Mononuclear cell (primary cell): ENCODE measurements around the gene ACO1. TPM values are rescaled to one million over a fixed set of nuclear protein-coding genes. Genes with fewer than 3 reads are reported as not detected.

Source experiments
- H3K27me3 ChIP-seq: 2 replicates; pipeline ENCODE4 v1.6.0; 2011; ENCODE audit warnings: low read length, control low read depth; ENCODE audit not compliant: insufficient read depth
- H3K4me1 ChIP-seq: 2 replicates; pipeline ENCODE4 v1.5.1; 2011; ENCODE audit warnings: mild to moderate bottlenecking, low read length, control low read depth; ENCODE audit not compliant: insufficient read depth
- H3K4me3 ChIP-seq: 2 replicates; pipeline ENCODE4 v1.5.1; 2011; ENCODE audit warnings: mild to moderate bottlenecking, low read length, moderate library complexity
- H3K9me3 ChIP-seq: 2 replicates; pipeline ENCODE4 v1.5.1; 2011; ENCODE audit warnings: low read depth, mild to moderate bottlenecking, control low read depth, low read length
- total RNA-seq: library from RNA; depleted of rRNA; stranded (reverse); fragments of >200 nt; gene quantifications from one replicate; pipeline ENCODE4 v1.2.3, GENCODE V29; 2012

ACO1 gene
- total RNA-seq, 1 donor = 3.9 TPM

DNA sequence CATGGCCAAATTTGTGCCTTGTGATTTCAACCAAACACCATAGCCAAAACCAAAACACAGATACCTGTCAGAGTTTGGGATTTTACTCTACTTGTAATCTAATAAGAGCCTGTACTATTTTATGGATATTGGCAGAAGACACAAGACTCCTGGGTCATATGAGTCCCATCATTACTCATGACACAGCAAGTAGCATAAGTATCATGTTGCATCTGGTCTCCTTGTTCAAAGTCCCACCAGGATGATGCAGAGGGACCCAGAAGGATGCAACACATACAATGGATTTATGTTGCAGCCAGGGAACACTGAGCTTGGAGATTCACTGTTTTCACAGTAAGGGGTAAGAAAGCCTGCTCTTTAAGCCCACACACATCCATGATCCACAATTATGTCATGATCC, 13.2 kb upstream of the ACO1 start:
- no peaks in the 10 kb centered on the region for H3K4me1 ChIP-seq
- peaks cover 4% of the 10 kb centered on the region for H3K27me3 ChIP-seq
- H3K4me3 ChIP-seq = no peak overlapping the region
- no peaks in the 10 kb centered on the region for H3K9me3 ChIP-seq

DNA sequence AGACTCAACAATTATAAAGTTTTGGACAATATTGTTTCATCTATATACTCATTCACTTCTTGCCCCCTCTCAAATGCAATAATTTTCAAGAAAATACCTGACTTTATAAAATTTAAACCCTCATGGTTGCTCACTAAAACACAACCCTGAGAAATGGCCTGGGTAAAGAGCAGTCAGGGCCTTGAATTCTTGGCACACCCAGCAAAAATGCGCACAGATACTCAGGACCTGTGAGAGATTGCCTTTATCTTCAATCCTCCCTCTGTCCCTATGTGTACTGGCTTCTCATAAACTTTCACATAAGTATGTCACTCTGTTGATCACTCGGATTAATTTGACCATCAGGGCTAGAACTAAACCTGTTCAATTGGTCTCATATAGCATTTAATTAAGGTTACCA, 12.8 kb upstream of the ACO1 start:
- no peaks in the 10 kb centered on the region for H3K9me3 ChIP-seq

GRCh38 chr9:32376285-32376684, 8.2 kb upstream of the ACO1 start:
- H3K4me3 ChIP-seq = no peak overlapping the region
- no peaks in the 10 kb centered on the region for H3K4me1 ChIP-seq
- H3K27me3 ChIP-seq = peaks cover 4% of the 10 kb centered on the region
- no peaks in the 10 kb centered on the region for H3K9me3 ChIP-seq

More for the DNA sequence above, 12.8 kb upstream of the ACO1 start:
- H3K4me3 ChIP-seq = no peak overlapping the region
- no peaks in the 10 kb centered on the region for H3K4me1 ChIP-seq
- H3K27me3 ChIP-seq = peaks cover 4% of the 10 kb centered on the region

GRCh38 chr9:32378496-32378895, 5.9 kb upstream of the ACO1 start:
- Histone ChIP-seq H3K9me3 (no peaks in the 10 kb centered on the region), H3K27me3 (peaks cover 8% of the 10 kb centered on the region), H3K4me3 (no peak overlapping the region), H3K4me1 (peaks cover under 1% of the 10 kb centered on the region)

- Histone ChIP-seq H3K9me3 (no peaks in the 10 kb centered on the region), H3K27me3 (peaks cover 8% of the 10 kb centered on the region), H3K4me1 (peaks cover 5% of the 10 kb centered on the region), H3K4me3 (no peak overlapping the region)
These were observed 5.3 kb upstream of the ACO1 start for GRCh38 chr9:32378993-32379729.

- Histone ChIP-seq H3K9me3 (no peaks in the 10 kb centered on the region), H3K4me1 (peaks cover 15% of the 10 kb centered on the region), H3K27me3 (peaks cover 8% of the 10 kb centered on the region), H3K4me3 (no peak overlapping the region)
These were observed 3.5 kb upstream of the ACO1 start for GRCh38 chr9:32380944-32381343.

DNA sequence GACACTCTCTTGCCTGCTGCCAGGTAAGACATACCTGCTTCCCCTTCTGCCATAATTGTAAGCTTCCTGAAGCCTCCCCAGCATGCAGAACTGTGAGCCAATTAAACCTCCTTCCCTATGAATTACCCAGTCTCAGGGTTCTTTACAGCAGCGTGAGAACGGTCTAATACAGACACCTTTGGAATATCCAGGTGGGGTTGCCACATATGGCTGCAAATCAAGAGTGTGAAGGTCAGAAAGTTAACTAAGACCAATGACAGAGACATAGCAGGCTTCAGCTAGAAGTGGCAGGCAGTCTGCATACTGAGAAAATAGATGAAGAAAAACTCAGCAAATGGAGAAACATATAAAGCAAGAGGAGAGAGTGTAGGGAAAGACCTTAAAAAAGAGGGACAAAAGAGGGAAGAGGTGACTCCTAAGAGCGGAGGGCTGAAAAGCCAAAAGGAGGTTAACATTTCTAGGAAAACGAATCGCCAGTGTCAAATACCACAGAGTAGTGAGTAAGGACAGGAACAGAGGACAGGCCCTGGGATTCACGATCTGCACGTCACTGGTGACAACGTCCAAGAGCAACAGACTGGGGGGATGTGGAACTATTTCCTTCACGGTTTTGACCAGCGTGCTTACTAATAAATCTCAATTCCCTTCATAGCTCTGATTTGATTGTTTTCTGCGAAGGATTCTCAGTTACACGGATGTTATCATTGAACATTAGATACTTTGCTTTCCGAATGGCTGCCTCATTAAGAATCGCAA, 1.7 kb upstream of the ACO1 start:
- no peaks in the 10 kb centered on the region for H3K9me3 ChIP-seq
- no peak overlapping the region for H3K4me3 ChIP-seq
- peaks cover 16% of the 10 kb centered on the region for H3K4me1 ChIP-seq
- peaks cover 8% of the 10 kb centered on the region for H3K27me3 ChIP-seq

GRCh38 chr9:32384002-32384363, 460 bp upstream of the ACO1 start:
- Histone ChIP-seq H3K27me3 (peaks cover 8% of the 10 kb centered on the region), H3K4me3 (peak overlapping the region; percentile 69), H3K4me1 (peaks cover 16% of the 10 kb centered on the region), H3K9me3 (no peaks in the 10 kb centered on the region)

GRCh38 chr9:32385152-32385884, 875 bp downstream of the ACO1 start:
- peaks cover 8% of the 10 kb centered on the region for H3K27me3 ChIP-seq
- peaks cover 16% of the 10 kb centered on the region for H3K4me1 ChIP-seq
- no peaks in the 10 kb centered on the region for H3K9me3 ChIP-seq
- H3K4me3 ChIP-seq = peak overlapping the region; percentile 69

GRCh38 chr9:32385885-32386283, 1.4 kb downstream of the ACO1 start:
- H3K4me3 ChIP-seq = no peak overlapping the region
- no peaks in the 10 kb centered on the region for H3K9me3 ChIP-seq
- peaks cover 8% of the 10 kb centered on the region for H3K27me3 ChIP-seq
- peaks cover 16% of the 10 kb centered on the region for H3K4me1 ChIP-seq

DNA sequence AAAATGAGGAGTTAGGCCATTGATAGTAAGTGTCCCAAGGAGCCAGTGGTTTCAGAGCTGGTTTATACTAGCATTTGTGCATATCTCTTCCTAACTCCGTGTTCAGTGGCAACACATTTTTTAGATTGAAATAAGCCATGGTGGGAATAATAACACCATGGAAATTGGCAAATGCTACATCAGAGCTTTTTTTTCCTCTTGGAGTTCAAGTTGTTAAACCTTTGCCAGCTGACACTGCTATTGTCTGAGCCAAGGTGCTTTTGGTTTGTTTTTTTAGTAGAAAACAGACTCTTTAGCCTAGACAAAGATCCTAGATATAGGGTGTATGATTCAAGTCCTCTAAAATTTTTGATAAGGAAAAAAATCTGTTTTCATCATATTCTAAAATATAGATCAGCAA, 2.8 kb downstream of the ACO1 start:
- peaks cover 8% of the 10 kb centered on the region for H3K27me3 ChIP-seq
- H3K9me3 ChIP-seq = no peaks in the 10 kb centered on the region
- no peak overlapping the region for H3K4me3 ChIP-seq
- H3K4me1 ChIP-seq = peaks cover 16% of the 10 kb centered on the region

DNA sequence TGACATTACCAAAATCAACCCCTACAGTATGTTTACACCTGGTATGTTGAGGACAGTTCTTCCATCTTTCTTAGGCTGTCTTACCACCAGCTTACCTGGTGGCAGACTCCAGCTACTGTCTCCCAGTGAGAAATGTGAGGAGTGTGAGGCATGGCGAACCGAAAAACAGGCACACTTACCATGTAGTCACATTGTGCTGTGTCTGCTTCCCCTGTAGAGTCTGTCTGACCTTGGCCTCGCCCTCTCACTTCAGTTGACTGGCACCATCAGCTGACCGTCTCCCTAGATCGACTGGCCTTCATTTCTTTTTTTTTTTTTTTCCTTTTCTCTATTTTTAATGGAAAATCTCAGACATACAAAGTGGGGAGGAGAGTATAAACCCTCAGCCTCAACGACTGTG, 4.9 kb downstream of the ACO1 start:
- no peaks in the 10 kb centered on the region for H3K27me3 ChIP-seq
- H3K4me3 ChIP-seq = no peak overlapping the region
- peaks cover 10% of the 10 kb centered on the region for H3K4me1 ChIP-seq
- no peaks in the 10 kb centered on the region for H3K9me3 ChIP-seq

DNA sequence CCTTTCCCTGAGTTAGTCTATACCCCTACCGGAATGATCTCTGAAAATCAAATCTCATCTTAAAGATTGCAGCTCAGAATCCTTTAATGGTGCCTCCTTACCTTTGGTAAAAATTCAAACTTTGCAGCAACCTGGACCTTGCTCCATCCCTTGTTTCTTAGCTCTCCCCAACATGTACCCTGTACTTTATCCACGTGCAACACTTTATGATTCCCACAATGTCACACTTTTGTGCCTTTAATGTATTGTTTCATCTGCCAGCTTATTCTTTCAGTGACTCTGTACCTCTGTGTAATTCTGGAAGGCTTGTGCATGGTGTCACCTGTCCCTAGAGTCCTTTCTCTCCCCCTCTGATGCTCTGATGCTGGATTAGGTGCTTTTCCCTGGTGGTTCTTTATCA, 9.5 kb downstream of the ACO1 start:
- no peaks in the 10 kb centered on the region for H3K4me1 ChIP-seq
- H3K9me3 ChIP-seq = no peaks in the 10 kb centered on the region
- H3K27me3 ChIP-seq = no peaks in the 10 kb centered on the region
- H3K4me3 ChIP-seq = no peak overlapping the region

DNA sequence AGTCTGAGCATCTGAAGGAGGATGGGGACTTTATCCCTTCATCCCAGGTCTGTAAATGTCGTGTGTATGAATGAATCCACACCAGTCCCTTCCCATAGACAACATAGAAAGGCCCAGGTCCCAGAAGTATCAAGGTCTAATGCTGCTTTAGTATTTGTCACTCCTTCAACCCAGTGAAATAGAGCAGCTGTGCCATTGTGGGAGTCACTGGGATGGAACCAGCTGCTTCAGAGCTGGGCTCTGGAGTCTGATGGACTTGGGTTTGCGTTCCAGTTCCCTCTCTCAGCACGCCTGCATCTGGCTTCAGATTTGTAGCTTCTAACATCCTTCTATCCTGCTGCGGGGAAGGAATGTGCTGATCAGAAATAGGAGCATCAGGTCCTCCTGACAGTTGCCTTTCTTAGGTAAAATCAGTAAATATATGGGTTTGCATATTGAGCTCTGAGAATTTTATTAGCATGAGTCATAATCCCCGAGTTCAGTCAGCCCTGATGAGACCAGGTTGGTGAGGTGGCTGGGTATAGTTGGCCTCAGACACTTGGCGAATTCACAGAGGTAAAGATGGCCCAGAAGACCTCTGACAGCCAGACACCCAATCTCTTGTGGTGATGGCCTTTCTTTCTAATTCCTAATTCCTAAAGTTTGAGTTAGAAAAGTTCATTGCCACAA, 10.1 kb downstream of the ACO1 start:
- no peaks in the 10 kb centered on the region for H3K27me3 ChIP-seq
- no peak overlapping the region for H3K4me3 ChIP-seq
- no peaks in the 10 kb centered on the region for H3K9me3 ChIP-seq
- no peaks in the 10 kb centered on the region for H3K4me1 ChIP-seq
